Activated effector memory CD4-positive, alpha-beta T cell treated with anti-CD3 and anti-CD28 coated beads, Interleukin-2, amount 50 U/mL, for 16 hours (primary cell): Measurements from ENCODE around the gene ODAD4.

ENCODE experiments used
- DNase-seq: peaks from one replicate; pipeline ENCODE4 v3.0.0-alpha.2; 2020

Gene ODAD4

GRCh38 chr17:41972571-41973407, 42.4 kb downstream of the ODAD4 start:
- DNase-seq: no peak

- no peak for DNase-seq
Measured at GRCh38 chr17:41973408-41973811, 43.0 kb downstream of the ODAD4 start.

GRCh38 chr17:41974031-41974430, 43.6 kb downstream of the ODAD4 start:
- DNase-seq: no peak

- DNase-seq: no peak
Measured at GRCh38 chr17:41974658-41975057, 44.2 kb downstream of the ODAD4 start.

GRCh38 chr17:41975099-41976083, 45.0 kb downstream of the ODAD4 start:
- no peak for DNase-seq

GRCh38 chr17:41976142-41976768, 45.8 kb downstream of the ODAD4 start:
- no peak for DNase-seq

GRCh38 chr17:41977991-41978390, 47.6 kb downstream of the ODAD4 start:
- peak; percentile 36 for DNase-seq

GRCh38 chr17:41982026-41982760, 51.8 kb downstream of the ODAD4 start:
- no peak for DNase-seq

- no peak for DNase-seq
Measured at GRCh38 chr17:41984454-41984853, 54.0 kb downstream of the ODAD4 start.

- no peak for DNase-seq
Measured at GRCh38 chr17:41985919-41986318, 55.5 kb downstream of the ODAD4 start.

GRCh38 chr17:41986634-41987033, 56.2 kb downstream of the ODAD4 start:
- DNase-seq: no peak

GRCh38 chr17:41987642-41988041, 57.2 kb downstream of the ODAD4 start:
- DNase-seq: no peak

GRCh38 chr17:41988418-41988817, 58.0 kb downstream of the ODAD4 start:
- no peak for DNase-seq

GRCh38 chr17:41989702-41990419, 59.4 kb downstream of the ODAD4 start:
- DNase-seq: no peak

- no peak for DNase-seq
Measured at GRCh38 chr17:41992576-41992975, 62.2 kb downstream of the ODAD4 start.

GRCh38 chr17:41996855-41997164, 66.4 kb downstream of the ODAD4 start:
- DNase-seq: no peak

- DNase-seq: no peak
Measured at GRCh38 chr17:41998497-41998896, 68.1 kb downstream of the ODAD4 start.

- no peak for DNase-seq
Measured at GRCh38 chr17:42000413-42001133, 70.2 kb downstream of the ODAD4 start.

- no peak for DNase-seq
Measured at GRCh38 chr17:42001729-42002128, 71.3 kb downstream of the ODAD4 start.

- no peak for DNase-seq
Measured at GRCh38 chr17:42002175-42002791, 71.9 kb downstream of the ODAD4 start.

- no peak for DNase-seq
Measured at GRCh38 chr17:42002792-42003301, 72.4 kb downstream of the ODAD4 start.
